Liver (tissue), 3 donors: ENCODE data around the gene NOP14.

Experiments
- CTCF ChIP-seq: fragments of 150-350 bp; IDR thresholded peaks from 2 replicates; pipeline ENCODE4 v1.5.1; 2017; ENCODE audit warnings: improper control_type of control experiment, low read depth, low read length; ENCODE audit not compliant: missing input control
- EGR1 ChIP-seq, 2 donors: IDR thresholded peaks; 2 replicates each; pipeline ENCODE4 v1.6.1; 2016 to 2018; ENCODE audit warnings: antibody characterized with exemption in 2 of 2, low read depth in 2 of 2
- REST ChIP-seq: IDR thresholded peaks from 2 replicates; pipeline ENCODE4 v1.6.1; 2016; ENCODE audit warnings: antibody characterized with exemption, mild to moderate bottlenecking
- TAF1 ChIP-seq: conservative IDR thresholded peaks from 2 replicates; pipeline ENCODE4 v1.6.1; 2016; ENCODE audit warnings: antibody characterized with exemption, mild to moderate bottlenecking
- ZBTB33 ChIP-seq: IDR thresholded peaks from 2 replicates; pipeline ENCODE4 v1.6.1; 2016; ENCODE audit warnings: antibody characterized with exemption
- donor health status: healthy.
- donor health status: healthy.

- TF ChIP-seq ZBTB33 (no peak), REST (no peak), CTCF (no peak), TAF1 (no peak), EGR1 (IDR thresholded peaks at IDR 0.05; ENCODE audit: low read depth in 2 of 2) (no peak)
These were observed 38.9 kb downstream of the NOP14 start for GRCh38 chr4:2924286-2924685.
